Fibroblast of skin of scalp (primary cell): Measurements from ENCODE around the gene NFE2.
"Not testable (repeated sequence)": the region's sequence is repeated elsewhere in the genome, so short reads cannot be mapped to it uniquely, and the experiment has no call there.

Source experiments
- DNase-seq: peaks from one replicate; pipeline ENCODE4 v3.0.0-alpha.2; 2013

The NFE2 gene

DNA sequence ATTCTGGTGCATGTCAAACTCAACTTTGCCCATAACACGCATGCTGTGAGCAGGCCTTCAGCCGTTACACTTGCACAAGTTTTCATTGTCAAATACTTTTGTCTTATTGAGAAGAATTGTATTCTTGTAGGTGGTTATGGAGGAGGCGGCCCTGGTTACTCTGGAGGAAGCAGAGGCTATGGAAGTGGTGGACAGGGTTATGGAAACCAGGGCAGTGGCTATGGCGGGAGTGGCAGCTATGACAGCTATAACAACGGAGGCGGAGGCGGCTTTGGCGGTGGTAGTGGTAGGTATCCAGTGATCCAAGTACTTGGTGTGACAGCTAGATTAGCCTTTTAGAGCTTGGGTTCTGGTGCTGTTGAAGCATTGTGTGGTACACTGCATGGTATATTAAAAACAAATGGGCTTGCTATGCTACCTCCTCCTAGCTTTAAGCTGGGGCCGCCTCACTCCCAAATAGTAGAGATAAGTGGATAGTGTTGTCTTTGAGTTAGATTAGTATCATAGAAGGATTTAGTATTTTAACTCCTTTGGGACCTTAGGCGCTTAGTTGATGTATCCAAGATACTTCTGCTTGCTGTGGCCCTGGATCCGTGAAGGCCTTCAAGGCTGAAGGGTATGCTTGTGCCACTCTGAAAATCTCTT is 17.7 kb downstream of the NFE2 start:
- DNase-seq: no peak

DNA sequence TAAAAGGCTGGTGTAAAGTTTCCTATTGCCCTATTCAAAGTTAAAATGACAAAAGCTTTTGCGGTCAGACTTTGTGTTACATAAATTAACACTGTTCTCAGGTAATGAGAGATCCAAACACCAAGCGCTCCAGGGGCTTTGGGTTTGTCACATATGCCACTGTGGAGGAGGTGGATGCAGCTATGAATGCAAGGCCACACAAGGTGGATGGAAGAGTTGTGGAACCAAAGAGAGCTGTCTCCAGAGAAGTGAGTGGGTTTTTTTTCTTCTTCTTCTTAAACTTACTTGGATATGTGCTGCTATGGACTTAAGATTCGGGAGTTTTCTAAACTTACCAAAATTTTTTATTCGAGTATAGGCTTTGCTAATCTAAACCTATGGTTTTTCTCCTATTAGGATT is 19.1 kb downstream of the NFE2 start:
- not testable (repeated sequence) for DNase-seq

DNA sequence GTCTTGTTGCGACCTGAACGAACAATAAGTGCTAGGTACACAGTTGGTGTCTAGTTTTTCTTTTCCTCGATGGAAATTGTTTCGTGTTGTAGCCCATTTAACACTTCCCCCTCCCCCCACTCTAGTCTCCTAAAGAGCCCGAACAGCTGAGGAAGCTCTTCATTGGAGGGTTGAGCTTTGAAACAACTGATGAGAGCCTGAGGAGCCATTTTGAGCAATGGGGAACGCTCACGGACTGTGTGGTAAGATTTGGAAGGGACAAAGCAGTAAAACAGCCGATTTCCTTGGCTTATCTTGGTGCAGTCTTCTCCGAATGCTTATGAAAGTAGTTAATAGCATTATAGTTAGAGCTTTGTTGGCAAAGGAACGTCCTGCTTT is 19.6 kb downstream of the NFE2 start:
- DNase-seq: not testable (repeated sequence)

DNA sequence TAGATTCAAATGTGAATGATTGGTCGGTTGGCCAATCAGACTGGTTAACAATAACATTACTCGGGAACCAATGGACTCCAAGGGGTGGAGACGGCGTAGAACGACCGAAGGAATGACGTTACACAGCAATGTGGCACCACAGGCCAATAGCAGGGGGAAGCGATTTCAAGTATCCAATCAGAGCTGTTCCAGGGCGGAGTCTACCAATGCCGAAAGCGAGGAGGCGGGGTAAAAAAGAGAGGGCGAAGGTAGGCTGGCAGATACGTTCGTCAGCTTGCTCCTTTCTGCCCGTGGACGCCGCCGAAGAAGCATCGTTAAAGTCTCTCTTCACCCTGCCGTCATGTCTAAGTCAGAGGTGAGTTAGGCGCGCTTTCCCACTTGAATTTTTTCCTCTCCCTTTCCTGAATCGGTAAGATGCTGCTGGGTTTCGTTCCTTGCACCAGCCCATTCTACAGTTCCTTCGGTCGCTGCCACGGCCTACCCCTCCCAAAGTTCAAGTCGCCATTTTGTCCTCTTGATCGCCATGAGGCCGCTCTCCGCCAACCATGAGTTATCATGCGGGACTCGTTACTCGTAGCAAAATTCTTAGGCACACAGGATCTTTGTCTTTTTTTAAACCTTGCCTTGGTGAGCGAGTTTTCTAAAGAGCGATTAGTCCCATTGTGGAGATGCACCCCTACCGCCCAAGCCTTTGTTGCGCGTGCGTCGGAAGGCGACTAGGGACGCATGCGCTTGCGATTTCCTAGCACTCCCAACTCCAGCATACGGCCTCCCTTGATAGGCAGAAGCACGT is 20.2 kb downstream of the NFE2 start, which contains the start of gene HNRNPA1:
HNRNPA1 (plus strand) TSS at position 259 of the 793 bp plus-strand sequence; CDS start at position 341, 82 bp downstream.
- DNase-seq: peak; percentile 100

DNA sequence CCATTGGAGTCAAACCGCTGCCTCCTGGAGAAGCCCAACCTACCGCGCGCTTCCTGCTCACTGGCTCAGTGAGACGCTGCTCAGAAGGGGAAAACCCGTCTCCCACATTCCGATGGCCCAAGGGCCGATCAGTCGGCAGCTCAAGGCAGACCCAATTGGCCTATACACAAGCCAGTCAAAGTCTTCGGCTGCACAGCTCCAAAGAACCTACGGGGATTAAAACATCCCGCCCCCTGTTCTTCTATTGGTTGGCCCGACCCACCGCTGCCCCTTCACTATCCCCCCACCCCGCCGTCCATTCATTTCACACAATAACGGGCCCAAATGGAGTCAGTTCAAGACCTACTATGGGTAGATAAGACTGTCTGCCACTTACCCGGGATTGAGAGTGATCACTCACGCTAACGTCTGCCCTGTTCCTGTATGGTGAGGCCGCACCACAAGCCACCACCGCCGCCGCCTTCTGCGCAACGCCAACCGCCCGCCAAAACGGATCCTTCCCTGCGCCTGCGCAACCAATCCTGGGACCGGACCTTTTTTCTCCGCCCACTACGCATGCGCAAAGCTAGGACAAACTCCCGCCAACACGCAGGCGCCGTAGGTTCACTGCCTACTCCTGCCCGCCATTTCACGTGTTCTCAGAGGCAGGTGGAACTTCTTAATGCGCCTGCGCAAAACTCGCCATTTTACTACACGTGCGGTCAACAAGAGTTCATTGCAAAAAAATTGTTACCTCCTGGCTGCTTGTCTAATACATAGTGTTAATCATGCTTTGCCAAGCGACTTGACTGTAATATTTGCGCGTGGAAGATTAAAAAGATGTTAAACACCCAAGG is 21.0 kb downstream of the NFE2 start, which contains the start of gene CBX5:
CBX5 (minus strand) TSS at position 491 of the 836 bp plus-strand sequence. CDS start 22,472 bp downstream, outside the sequence.
- DNase-seq: peak; percentile 100

DNA sequence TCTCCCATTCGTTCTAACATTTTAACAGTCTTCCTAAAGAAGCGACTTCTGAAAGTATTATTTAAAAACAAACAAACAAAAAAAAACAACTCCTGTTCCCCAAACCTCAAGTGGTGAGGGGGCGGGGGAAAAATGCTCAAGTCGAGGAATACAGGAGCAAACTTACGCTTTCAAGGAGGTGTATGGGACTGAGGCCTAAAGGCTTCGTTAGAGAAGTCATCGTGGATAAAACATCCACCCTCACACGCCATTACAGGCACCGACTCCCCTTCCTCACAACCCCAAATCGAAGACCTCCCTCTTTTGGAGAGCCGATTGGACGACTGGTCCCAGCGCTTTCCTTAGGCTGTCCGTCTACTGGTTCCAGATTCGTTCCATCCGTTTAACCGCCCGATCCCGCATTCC is 21.6 kb downstream of the NFE2 start:
- no peak for DNase-seq

DNA sequence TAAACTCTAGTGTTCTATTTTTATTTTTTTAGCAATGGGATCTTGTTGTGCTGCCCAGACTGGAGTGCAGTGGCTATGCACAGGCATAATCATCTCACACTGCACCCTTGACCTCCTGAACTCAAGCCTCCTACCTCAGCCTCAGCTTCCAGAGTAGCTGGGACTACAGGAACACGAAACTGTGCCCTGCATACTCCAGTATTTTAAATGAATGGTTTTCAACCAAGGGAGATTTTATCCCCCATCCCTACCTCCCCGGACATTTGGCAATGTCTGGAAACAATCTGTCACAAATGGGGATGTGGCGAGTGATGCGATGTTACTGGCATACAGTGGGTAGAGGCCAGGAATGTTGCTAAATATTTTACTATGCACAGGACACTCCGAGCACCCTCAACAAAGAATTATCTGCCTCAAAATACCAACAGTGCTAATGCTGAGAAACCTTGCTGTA is 23.0 kb downstream of the NFE2 start:
- DNase-seq: peak; percentile 90

DNA sequence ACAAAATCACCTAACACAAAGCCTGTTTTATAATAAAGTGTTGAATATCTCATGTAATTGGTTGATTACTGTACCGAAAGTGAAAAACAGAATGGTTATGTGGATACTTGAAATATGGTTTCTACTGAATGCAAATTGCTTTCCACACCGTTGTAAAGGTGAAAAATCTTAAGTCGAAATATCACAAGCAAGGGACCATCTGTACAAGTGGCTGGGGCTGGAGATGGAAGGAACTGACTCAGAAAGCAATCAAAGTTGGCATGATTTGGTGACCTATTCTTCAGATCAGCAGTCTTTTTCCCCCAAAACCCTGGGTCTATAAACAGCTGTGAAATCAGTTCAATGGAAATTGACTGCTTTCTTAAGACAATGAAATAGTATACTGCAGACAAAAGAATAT is 24.4 kb downstream of the NFE2 start:
- DNase-seq: no peak

DNA sequence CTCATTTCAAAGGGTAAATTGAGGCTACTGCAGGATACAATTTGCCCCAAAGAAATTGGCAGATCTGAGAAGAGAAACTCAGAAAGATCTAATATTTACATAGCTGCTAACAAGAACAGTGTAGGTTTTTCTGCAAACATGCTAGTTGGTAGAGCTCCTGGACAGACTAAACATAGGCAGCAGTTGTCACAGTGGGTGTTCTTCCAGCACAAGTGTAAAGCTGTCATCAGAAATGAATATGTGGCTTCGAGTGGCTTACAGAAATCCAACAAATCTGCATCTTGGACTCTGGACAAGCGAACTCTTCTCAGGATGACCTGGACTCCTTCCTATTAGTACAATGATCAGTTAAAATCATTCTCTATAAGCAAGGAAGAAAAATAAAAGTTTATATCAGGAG is 26.8 kb downstream of the NFE2 start:
- DNase-seq: peak; percentile 27

DNA sequence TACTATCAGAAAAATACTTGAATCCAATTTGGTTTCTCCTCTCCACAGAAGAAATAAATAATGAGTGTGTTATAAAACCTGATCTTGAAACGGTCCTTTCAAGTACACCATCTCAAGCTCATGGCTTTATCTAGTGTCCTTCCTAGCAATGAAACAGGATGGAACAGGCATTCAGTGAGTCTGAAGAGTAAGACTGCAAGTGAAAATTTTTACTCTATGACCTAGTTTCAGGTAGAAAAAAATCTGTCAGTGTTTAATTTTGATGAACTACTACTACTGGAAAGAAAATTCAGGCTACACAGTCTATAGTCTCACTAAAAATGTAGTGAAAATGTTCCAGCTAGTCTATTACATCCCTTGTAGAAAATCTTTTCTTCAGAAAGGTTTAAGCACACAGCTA is 28.6 kb downstream of the NFE2 start:
- no peak for DNase-seq

DNA sequence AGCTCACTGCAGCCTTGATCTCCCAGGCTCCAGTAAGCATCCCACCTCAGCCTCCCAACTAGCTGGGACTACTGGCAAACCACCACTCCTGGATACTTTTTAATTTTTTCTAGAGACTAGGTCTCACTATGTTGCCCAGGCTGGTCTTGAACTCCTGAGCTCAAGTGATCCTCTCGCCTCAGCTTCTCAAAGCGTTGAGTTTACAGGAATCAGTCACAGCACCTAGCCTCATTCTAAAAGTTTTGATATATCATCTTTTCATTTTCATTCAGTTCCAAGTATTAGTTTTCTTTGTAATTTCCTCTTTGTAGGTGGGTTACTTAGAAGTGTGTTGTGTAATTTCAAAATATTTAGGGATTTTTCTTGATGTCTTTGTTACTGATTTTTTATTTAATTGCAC is 30.5 kb downstream of the NFE2 start:
- no peak for DNase-seq

DNA sequence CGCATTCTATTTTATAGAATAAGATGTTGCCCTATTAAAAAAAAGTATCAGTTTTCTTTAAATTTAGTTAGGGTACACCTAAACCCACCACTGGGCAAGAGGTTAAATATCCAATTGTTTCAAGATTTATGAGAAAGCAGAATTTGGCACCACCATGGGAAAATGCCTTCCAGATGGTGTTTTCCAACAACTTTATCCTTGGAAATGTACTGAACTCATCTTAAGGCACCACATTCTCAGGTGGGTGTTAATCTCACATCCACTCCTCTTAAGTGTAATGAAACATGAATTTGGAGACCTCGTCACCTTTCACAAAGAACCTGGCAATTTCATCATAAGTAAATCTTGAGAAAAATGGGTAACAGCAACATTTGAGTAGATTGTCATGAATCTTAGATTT is 34.0 kb downstream of the NFE2 start:
- DNase-seq: no peak

DNA sequence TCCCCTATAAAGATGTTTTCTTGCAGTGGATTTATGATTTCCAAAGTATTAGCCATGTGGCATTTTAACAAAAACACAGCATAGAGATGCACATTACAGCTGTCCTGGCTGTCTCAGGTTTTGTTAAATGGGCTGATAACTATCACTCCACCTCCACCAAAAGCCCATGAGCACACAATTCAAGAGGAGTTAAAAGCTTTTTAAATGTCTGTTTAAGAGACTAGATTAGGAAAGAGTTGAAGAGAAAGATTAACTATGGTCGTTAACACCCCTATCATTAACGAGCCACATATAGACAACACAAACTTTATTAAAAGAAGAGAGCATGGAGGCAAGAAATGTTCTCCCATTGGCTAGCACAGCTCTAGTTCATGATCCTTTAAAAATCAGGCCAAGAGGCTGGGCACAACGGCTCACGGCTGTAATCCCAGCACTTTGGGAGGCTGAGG is 35.4 kb downstream of the NFE2 start:
- no peak for DNase-seq

DNA sequence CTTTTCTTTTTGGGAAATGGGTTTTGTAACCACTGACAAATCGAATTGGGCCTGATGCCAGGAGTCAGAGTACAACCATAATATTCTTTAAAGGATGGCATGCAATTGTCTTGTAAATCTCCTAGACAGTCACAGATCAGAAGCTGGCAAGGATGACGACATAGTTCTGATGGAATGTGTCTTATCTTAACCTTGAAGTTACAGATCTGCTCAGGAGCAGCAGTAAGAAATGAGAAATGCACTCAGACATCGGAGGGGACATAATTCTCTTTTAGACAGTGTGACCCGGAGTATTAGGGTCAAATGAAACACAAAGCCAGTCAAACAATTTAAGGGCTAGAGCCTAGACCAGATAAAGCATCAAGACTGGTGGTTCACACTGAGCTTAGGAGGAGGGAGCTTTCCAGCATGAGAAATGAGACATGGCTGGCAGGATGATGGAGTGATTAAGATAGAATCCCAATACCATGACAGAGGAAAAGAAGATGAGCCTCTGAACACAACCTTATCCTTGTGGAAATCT is 38.4 kb downstream of the NFE2 start:
- DNase-seq: peak; percentile 76

DNA sequence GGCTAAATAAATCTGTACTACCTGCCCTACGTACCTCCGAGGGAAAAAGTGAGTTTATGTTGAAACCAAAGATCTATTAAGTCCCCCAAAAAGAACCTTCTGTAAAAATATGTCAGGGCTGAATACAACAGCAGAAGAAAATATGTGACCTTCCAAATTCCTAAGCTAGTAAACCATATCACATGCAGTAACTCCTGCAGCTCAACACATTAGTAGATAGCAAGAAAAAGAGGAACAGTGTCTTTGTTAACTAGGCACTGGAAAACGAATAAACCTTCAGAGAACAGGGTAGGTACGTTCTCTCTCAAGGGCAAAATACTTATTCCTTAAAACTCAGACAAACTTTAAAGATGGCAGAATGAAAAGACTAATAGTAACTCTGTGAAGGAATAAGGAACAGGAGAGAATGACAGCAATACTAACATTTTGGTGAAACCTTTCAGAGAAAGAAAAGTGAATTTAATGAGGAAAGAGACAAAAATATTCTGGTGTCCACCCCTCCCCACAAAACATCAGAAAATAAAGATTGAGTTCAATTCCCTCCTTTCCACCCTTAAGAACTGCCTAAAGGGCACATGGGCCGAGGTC is 38.9 kb downstream of the NFE2 start:
- peak; percentile 20 for DNase-seq

DNA sequence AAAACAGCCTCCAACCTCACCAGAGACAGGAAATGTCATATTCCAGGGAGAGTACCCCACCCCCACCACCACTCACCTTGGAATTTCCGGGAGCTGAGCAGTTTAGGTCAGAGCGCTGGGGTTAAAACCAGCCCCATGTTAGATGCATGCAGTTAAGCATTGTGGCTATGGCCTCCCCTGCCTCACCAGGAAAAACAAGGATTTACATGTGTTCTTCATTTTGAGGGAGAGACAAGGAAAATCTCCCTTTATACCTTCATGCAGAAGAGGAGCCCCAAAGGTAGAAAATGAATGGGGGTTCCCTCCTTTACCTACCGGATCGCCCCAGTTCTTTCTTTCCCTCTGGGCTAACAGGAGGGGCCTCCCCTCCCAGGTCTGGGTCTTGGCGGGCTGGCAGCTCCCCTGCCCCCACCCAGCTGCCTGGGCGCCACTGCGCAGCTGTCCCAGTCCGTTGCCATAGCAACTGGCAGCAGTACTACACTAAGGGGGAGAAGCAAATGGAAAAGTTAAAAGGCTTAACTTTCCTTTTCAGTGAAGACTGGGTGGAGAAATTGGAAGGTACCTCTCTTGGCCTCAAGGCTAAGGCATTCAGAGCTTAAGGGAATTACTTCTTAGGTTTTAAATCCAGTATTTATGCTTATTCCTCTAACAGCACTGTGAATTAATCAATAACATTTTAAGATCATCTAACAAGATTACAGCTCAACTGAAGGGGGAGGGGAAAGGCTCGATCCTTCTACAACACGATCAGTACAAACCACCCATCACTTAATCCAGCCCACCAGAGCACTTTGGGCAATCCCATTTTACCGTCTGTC is 41.4 kb downstream of the NFE2 start:
- DNase-seq: peak; percentile 92

DNA sequence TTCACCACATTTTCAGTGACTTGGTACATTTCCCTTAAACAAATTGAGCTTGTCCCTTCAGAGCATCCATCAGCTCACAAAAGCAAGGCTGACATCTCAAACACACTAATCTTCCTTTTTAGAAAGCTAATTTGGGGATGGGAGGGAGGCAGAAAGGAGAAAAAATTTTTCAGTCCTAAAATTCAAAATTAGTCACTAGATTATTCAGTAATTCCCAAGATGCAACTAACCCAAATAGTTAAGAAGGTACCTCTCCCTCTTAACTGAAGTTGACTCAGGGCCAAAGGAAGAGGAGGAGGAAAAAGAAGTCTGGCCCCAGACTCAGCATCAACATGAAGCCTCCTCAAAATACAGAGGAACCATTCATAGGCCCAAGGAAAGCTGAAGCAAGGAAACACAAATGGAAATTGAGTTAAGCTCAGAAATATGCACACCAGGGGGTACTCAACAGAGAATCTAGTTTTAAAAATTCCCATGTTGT is 42.6 kb downstream of the NFE2 start:
- peak; percentile 93 for DNase-seq

DNA sequence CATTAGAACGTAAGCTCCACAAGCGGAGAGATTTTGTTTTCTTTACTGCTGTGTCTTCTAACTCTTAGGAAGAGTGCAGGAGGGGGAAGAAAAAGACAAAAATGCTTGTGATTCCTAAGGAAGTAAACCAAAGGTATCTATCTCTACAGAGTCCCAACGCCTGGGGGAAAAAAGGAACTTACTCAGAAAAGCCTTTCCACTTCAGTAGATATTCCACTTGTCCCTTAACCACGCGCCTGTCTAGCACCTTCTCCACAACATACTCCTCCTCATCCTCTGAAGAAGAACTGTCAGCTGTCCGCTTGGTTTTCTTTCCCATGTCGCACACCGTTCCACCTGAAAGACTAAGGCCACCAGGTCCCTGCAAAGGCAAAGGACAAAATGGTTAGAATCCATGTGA is 43.5 kb downstream of the NFE2 start:
- DNase-seq: no peak

DNA sequence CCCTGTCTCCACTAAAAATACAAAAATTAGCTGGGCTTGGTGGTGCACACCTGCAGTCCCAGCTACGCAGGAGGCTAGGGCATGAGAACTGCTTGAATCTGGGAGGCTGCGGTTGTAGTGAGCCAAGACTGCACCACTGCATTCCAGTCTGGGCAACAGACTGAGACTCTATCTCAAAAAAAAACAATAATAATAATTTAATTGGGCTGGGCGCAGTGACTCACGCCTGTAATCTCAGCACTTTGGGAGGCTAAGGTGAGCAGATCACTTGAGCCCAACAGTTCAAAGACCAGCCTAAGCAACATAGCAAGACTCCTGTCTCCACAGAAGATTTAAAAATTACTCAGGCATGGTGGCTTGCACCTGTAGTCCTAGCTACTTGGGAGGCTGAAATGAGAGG is 47.6 kb downstream of the NFE2 start:
- DNase-seq: no peak

DNA sequence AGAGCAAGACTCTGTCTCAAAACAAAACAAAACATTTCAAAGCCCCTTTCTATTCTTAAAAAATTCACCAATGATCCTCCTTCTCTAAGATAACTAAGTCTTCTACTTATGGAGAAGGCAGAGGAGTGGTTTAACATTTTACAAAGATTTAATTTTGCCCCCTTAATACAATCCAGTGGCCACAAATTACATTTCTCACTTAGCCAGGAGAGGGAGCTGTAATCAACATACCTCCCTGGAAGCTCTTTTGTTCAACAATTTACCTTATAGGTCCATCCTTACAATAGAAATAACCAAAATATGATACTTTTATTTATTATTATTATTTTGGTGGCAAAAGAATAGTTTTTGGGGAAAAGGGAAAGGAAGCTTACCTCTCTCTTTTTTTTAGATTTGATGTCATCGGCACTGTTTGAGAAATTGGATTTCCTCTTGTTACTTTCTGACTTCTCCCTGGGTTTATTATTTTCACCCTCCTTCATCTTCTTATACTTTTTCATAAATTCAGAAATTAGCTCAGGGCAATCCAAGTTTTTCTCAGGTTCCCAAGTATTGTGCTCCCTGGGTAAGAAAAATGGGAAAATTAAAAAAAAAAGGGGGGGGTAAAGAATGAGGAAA is 49.0 kb downstream of the NFE2 start:
- DNase-seq: peak; percentile 58

DNA sequence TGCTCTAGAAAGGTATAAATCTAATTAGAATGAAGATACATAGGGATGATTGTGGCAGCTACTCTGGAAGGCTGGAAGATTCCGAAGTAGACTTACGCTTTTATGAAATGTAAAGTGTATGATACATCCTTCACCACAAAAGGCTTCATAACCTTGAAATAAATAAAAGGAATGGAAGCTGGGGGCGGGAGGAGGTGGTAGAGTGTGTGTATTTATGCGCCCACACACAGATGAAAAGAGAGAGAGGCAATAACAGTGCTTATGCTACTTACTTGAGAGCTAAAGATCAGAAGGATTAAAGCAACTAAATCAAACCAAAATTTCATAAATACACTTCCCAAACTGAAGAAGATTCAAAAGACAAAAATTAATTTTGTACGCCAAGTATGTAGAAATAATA is 51.3 kb downstream of the NFE2 start:
- DNase-seq: no peak
